Measurements from ENCODE around the gene NPAS2. TPM values are rescaled to one million over a fixed set of nuclear protein-coding genes. Genes with fewer than 3 reads are reported as not detected.

NPAS2 gene
- total RNA-seq, 8 experiments from 2014 or later: 1.6 to 35.0 (median 6.4) TPM

DNA sequence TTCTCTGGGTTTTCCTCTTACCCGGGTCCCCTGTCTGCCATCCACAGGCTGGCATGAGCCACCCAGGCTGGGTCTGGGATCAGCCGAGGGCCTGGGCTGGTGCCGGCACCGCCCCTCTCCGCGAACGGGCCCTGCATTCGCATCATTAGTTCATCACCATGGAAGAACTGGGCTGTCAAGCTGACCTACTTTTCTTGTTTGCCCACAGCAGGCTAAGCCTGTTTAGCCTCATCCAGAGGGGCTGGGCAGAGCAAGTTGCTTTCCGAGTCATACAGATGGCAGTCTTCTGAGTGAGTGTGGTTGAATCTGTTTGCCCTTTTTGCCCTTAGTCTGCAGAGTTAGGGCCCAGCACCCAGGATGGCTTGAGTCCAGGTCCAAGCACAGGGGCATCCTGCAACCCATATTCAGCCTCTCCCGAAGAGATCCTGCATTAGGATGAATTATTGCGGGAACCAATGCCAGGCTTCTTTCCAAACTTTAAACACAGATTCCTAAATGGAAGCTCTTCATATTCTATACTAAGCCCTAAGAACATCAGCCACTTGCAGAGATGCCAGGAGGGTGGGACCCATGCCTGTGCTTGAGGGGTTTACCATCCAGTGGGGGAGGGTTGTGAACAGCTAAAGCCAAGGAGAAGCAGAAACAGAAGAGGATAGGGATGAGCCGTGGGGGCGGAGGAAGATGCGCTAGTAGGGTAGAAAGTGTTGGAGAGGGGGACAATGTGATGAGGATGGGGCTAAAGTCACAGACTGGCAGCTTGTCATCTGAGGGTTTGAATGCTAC is 68.0 kb downstream of the NPAS2 start:
- Histone ChIP-seq H3K4me3 (no peak overlapping the region), H3K4me1 (replicated peaks in 1 of 2) (peaks cover 16 to 17% of the 10 kb centered on the region in 2 donors), H3K27ac (no peak overlapping the region)
- WGBS, 10 experiments: 31 to 92% (median 80%) methylated on average over 1 to 11 of the region's 14 CpGs; no CpG with 5 or more reads in 1 of the 10 experiments
- in situ Hi-C loops (cut with MboI; ENCODE audit: low pct_unique_long_range_greater_than_20kb in 2 of 9, low sequenced_read_pairs in 9 of 9, unreplicated experiment in 9 of 9): no loop called here
- peak in 5 of 8 experiments; percentile 19 to 84 (median 35) for ATAC-seq (replicated peaks in 6 of 8)

DNA sequence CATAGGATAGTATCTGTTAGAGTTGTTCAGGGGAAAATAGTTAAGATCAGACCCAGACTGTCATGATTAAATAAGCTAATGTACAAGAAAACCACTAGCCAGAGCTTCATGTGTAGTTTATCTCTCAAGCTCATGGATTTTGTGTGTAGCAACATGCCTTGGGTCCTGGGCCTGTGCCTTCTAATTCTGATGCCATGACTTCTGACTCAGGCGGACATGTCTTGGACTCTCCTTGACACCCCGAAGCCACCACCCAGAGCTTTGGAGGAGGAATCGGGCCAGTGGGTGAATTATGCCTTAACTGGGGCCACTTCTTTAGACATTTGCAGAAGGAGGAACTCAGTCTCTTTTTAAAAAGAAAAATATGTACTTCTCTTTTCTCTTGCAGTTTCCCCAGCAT is 68.7 kb downstream of the NPAS2 start:
- Histone ChIP-seq H3K4me3 (no peak overlapping the region), H3K27ac (no peak overlapping the region), H3K4me1 (replicated peaks in 1 of 2) (peaks cover 19 to 24% of the 10 kb centered on the region in 2 donors)
- in situ Hi-C loops (cut with MboI; ENCODE audit: low pct_unique_long_range_greater_than_20kb in 2 of 9, low sequenced_read_pairs in 9 of 9, unreplicated experiment in 9 of 9): no loop called here
- WGBS, 10 experiments: 60 to 100% (median 89%) methylated on average over 1 to 3 of the region's 3 CpGs; no CpG with 5 or more reads in 4 of the 10 experiments
- no peak for ATAC-seq (replicated peaks in 6 of 8)

DNA sequence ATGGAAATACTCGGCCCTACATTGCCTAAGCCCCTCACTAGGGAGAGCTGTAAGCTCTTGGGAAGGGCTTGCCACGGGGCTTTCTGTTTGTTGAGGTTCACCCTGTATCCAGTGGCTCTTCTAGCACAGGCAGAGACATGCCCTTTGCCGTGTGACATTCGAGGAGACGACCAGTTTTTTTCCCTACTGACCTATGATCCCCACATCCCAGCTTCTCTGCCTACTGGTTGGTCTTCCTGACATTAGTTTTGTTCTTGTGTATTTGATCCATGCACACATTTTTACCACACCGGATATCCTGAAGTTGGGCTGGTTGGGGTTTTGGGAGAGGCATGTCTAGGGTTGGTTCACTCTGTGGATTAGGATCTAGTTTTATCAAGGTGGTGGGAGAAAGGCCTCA is 69.3 kb downstream of the NPAS2 start:
- Histone ChIP-seq H3K27ac (no peak overlapping the region), H3K4me3 (no peak overlapping the region), H3K4me1 (replicated peaks in 1 of 2) (peaks cover 19 to 28% of the 10 kb centered on the region in 2 donors)
- WGBS, 10 experiments: 80 to 100% (median 97%) methylated on average over 1 to 5 of the region's 6 CpGs; no CpG with 5 or more reads in 5 of the 10 experiments
- ATAC-seq (replicated peaks in 6 of 8): no peak
- in situ Hi-C loops (cut with MboI; ENCODE audit: low pct_unique_long_range_greater_than_20kb in 2 of 9, low sequenced_read_pairs in 9 of 9, unreplicated experiment in 9 of 9): no loop called here

DNA sequence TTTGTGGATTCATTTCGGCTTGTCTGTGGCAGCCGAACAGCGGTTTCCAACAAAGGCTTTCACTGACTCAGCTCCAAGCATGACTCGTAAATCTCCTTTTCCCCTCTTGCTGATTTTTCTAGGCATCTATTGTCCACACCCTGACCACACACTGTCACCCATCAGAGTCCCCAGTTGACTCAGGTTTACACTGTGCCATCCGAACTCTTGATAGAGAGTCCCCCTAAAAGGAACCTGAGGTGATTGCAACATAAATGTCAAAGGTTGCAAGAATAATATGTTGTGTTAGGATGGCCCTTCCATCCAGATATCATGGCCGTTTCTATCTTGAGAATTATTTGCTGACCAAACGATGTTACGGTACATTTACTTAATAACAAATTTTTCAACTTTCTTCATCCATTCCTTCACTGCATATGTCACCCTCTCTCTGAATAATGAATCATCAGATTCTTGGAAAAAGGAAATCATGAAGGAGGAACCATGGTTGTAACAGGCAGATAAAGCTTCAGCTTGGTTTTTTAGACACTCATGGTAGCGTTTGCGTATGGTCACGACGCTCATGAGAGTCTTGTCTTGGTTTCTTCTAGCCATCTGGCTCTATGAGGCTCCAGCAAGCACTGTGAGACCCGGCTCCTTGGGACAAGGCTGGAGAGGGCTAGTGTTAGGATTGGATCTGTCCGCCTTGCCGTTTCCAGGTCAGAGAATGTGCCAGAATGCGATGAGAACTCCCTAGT is 72.1 kb downstream of the NPAS2 start:
- Histone ChIP-seq H3K27ac (no peak overlapping the region), H3K4me3 (no peak overlapping the region), H3K4me1 (replicated peaks in 1 of 2) (peaks cover 19 to 29% of the 10 kb centered on the region in 2 donors)
- in situ Hi-C loops (cut with MboI; ENCODE audit: low pct_unique_long_range_greater_than_20kb in 2 of 9, low sequenced_read_pairs in 9 of 9, unreplicated experiment in 9 of 9): no loop called here
- ATAC-seq (replicated peaks in 6 of 8): peak in 7 of 8 experiments; percentile 35 to 80 (median 74)
- 26 to 100% (median 83%) methylated on average over 2 to 16 of the region's 16 CpGs for WGBS, 10 experiments

GRCh38 chr2:100893392-100894104 is 73.6 kb downstream of the NPAS2 start:
- in situ Hi-C loops (cut with MboI; ENCODE audit: low pct_unique_long_range_greater_than_20kb in 2 of 9, low sequenced_read_pairs in 9 of 9, unreplicated experiment in 9 of 9): no loop called here
- Histone ChIP-seq H3K4me3 (no peak overlapping the region), H3K4me1 (replicated peaks in 1 of 2) (peaks cover 19 to 29% of the 10 kb centered on the region in 2 donors), H3K27ac (no peak overlapping the region)
- 86 to 100% (median 100%) methylated on average over 1 to 5 of the region's 6 CpGs; no CpG with 5 or more reads in 2 of the 10 experiments for WGBS, 10 experiments
- ATAC-seq (replicated peaks in 6 of 8): peak in 4 of 8 experiments; percentile 41 to 80 (median 62)

- 40 to 100% (median 76%) methylated on average over 1 to 5 of the region's 5 CpGs; no CpG with 5 or more reads in 1 of the 10 experiments for WGBS, 10 experiments
- ATAC-seq (replicated peaks in 6 of 8): no peak
- in situ Hi-C loops (cut with MboI; ENCODE audit: low pct_unique_long_range_greater_than_20kb in 2 of 9, low sequenced_read_pairs in 9 of 9, unreplicated experiment in 9 of 9): no loop called here
- H3K27ac ChIP-seq: no peak overlapping the region
- H3K4me1 ChIP-seq (replicated peaks in 1 of 2): peaks cover 19 to 29% of the 10 kb centered on the region in 2 donors
- no peak overlapping the region for H3K4me3 ChIP-seq
These were observed 74.3 kb downstream of the NPAS2 start for GRCh38 chr2:100894105-100894795.

DNA sequence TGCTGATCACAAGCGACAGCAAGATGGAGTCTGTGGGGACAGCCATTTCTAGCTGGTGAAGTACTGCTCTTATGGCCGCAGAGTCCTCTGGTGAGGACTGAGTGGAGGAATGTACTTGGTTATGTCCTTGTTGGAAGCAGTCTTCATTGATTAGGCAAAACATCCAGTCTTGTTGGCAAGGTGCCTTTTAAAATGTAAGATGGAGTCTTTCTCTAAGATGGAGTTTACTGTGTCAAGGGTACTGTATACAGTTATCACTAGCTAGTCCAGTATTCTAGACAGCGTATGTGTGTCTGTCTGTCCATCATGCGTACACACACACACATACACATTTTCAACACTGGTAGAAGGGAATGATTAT is 74.8 kb downstream of the NPAS2 start:
- no peak overlapping the region for H3K4me3 ChIP-seq
- ATAC-seq (replicated peaks in 6 of 8): no peak
- H3K27ac ChIP-seq: no peak overlapping the region
- in situ Hi-C loops (cut with MboI; ENCODE audit: low pct_unique_long_range_greater_than_20kb in 2 of 9, low sequenced_read_pairs in 9 of 9, unreplicated experiment in 9 of 9): no loop called here
- WGBS, 10 experiments: 94 to 100% (median 100%) methylated on average over 1 to 3 of the region's 4 CpGs; no CpG with 5 or more reads in 3 of the 10 experiments
- H3K4me1 ChIP-seq (replicated peaks in 1 of 2): peaks cover 19 to 29% of the 10 kb centered on the region in 2 donors

GRCh38 chr2:100895402-100895801 is 75.5 kb downstream of the NPAS2 start:
- peak in 6 of 8 experiments; percentile 29 to 74 (median 37) for ATAC-seq (replicated peaks in 6 of 8)
- WGBS, 10 experiments: 80% methylated on average over 1 of the region's 3 CpGs; no CpG with 5 or more reads in 9 of the 10 experiments
- H3K4me3 ChIP-seq: no peak overlapping the region
- in situ Hi-C loops (cut with MboI; ENCODE audit: low pct_unique_long_range_greater_than_20kb in 2 of 9, low sequenced_read_pairs in 9 of 9, unreplicated experiment in 9 of 9): no loop called here
- H3K4me1 ChIP-seq (replicated peaks in 1 of 2): peaks cover 19 to 29% of the 10 kb centered on the region in 2 donors
- no peak overlapping the region for H3K27ac ChIP-seq

DNA sequence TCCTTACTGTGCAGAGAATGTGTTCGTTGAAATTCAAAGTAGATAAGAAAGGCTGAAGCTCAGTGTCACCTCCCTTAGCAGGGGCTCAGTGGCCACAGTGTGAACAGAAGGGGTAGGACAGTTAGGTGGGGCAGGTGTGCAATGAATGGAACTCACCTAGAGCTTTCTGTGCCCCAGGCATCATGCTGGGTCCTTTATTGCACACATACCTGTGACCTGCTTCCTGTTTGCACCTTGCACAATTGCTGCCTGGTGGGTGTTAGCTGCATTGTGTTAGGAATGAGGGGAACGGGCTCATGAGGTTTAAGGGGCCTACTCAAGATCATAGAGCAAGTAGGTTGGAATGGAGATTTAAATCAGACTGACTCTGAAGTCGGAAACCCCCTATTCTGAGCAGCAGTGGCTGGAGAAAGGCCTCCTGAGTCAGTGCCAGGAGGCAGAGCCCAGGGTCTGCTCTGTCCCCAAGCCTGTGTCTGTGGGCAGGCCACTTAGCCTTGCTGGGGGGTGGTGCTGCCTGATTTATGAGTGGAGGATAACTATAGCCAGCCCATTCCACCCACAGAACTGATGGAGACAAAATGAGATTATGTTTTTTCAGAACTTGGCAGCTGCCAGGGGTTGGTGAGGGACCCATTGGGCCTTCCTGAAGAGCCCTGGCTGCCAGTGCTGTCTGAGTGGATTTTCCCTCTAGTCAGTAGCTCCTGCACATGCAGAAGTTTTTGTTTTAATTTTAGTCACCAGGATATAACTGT is 76.2 kb downstream of the NPAS2 start:
- peaks cover 19 to 29% of the 10 kb centered on the region in 2 donors for H3K4me1 ChIP-seq (replicated peaks in 1 of 2)
- 59 to 93% (median 75%) methylated on average over 1 to 3 of the region's 3 CpGs; no CpG with 5 or more reads in 6 of the 10 experiments for WGBS, 10 experiments
- no peak overlapping the region for H3K27ac ChIP-seq
- H3K4me3 ChIP-seq: no peak overlapping the region
- peak in 3 of 8 experiments; percentile 30 to 36 (median 35) for ATAC-seq (replicated peaks in 6 of 8)
- in situ Hi-C loops (cut with MboI; ENCODE audit: low pct_unique_long_range_greater_than_20kb in 2 of 9, low sequenced_read_pairs in 9 of 9, unreplicated experiment in 9 of 9): no loop called here

GRCh38 chr2:100898035-100898665 is 78.2 kb downstream of the NPAS2 start:
- no peak for ATAC-seq (replicated peaks in 6 of 8)
- in situ Hi-C loops (cut with MboI; ENCODE audit: low pct_unique_long_range_greater_than_20kb in 2 of 9, low sequenced_read_pairs in 9 of 9, unreplicated experiment in 9 of 9): no loop called here
- Histone ChIP-seq H3K4me1 (replicated peaks in 1 of 2) (peaks cover 1 to 15% of the 10 kb centered on the region in 2 donors), H3K27ac (no peak overlapping the region), H3K4me3 (no peak overlapping the region)
- WGBS, 10 experiments: 60 to 100% (median 90%) methylated on average over 2 to 8 of the region's 8 CpGs

DNA sequence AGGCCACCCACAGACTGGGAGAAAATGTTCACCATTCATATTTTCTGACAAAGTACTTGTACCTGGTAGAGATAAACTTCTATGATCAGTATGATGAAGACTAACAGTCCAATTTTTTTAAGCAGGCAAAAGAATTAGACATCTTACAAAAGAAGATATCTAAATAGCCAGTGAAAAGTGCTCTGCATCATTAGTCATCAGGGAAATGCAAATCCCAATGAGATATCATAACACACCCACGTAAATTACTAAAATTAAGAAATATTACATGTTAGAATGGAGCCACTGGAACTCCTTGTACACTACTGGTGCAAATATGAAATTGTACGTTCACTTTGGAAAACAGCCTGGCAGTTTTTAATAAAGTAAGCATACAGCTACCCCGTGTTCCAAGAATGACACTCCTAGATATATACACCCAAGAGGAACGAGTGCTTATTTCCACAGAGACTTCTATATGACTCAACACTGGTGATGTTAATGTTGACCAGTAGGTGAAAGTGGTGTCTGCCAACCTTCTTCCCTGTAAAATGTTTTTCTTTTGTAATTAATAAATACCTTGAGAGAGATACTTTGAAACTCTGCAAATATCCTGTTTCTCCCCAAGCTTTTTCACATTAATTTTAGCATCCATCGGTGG is 80.3 kb downstream of the NPAS2 start:
- Histone ChIP-seq H3K4me3 (no peak overlapping the region), H3K4me1 (replicated peaks in 1 of 2) (peaks cover 0 to 4% of the 10 kb centered on the region in 2 donors), H3K27ac (no peak overlapping the region)
- 10 to 100% (median 77%) methylated on average over 2 to 5 of the region's 5 CpGs for WGBS, 10 experiments
- in situ Hi-C loops (cut with MboI; ENCODE audit: low pct_unique_long_range_greater_than_20kb in 2 of 9, low sequenced_read_pairs in 9 of 9, unreplicated experiment in 9 of 9): no loop called here
- ATAC-seq (replicated peaks in 6 of 8): no peak
